GM19372 (cell line): ENCODE data around the gene CNOT2.

Experiments used
- ATAC-seq: cut with Tn5 transposase; IDR thresholded peaks from one replicate; pipeline ENCODE4 v1.9.1; 2021; ENCODE audit warnings: mild to moderate bottlenecking, low read depth, moderate library complexity; ENCODE audit not compliant: unreplicated experiment

CNOT2 gene

GRCh38 chr12:70242695-70243509 lies at the start of gene CNOT2:
Gene CNOT2, plus strand, starts transcription at chr12:70243433. Its CDS starts 34,794 bp downstream, at chr12:70278227.
- peak; percentile 63 for ATAC-seq

- no peak for ATAC-seq
Measured at GRCh38 chr12:70194076-70194475, 49.2 kb upstream of the CNOT2 start.

GRCh38 chr12:70196811-70197281 lies 46.4 kb upstream of the CNOT2 start:
- no peak for ATAC-seq

GRCh38 chr12:70197345-70197744 lies 45.9 kb upstream of the CNOT2 start:
- no peak for ATAC-seq

- ATAC-seq = no peak
Measured at GRCh38 chr12:70213707-70214106, 29.5 kb upstream of the CNOT2 start.

- no peak for ATAC-seq
Measured at GRCh38 chr12:70214972-70215617, 28.1 kb upstream of the CNOT2 start.

GRCh38 chr12:70217416-70217815 lies 25.8 kb upstream of the CNOT2 start:
- no peak for ATAC-seq

GRCh38 chr12:70221626-70222025 lies 21.6 kb upstream of the CNOT2 start:
- no peak for ATAC-seq

- no peak for ATAC-seq
Measured at GRCh38 chr12:70227911-70228310, 15.3 kb upstream of the CNOT2 start.

- ATAC-seq = no peak
Measured at GRCh38 chr12:70230934-70231606, 12.2 kb upstream of the CNOT2 start.

- ATAC-seq = no peak
Measured at GRCh38 chr12:70236990-70237389, 6.2 kb upstream of the CNOT2 start.

GRCh38 chr12:70240673-70241072 lies 2.6 kb upstream of the CNOT2 start:
- ATAC-seq = no peak

- ATAC-seq = no peak
Measured at GRCh38 chr12:70241845-70242244, 1.4 kb upstream of the CNOT2 start.

GRCh38 chr12:70243510-70244371 lies 508 bp downstream of the CNOT2 start:
- peak; percentile 51 for ATAC-seq

GRCh38 chr12:70244409-70244808 lies 1.2 kb downstream of the CNOT2 start:
- ATAC-seq = no peak

- no peak for ATAC-seq
Measured at GRCh38 chr12:70245458-70245857, 2.2 kb downstream of the CNOT2 start.

- ATAC-seq = no peak
Measured at GRCh38 chr12:70246580-70246979, 3.3 kb downstream of the CNOT2 start.

GRCh38 chr12:70247653-70248199 lies 4.5 kb downstream of the CNOT2 start:
- ATAC-seq = no peak

GRCh38 chr12:70248876-70249275 lies 5.6 kb downstream of the CNOT2 start:
- ATAC-seq = no peak

GRCh38 chr12:70249903-70250302 lies 6.7 kb downstream of the CNOT2 start:
- ATAC-seq = no peak
